Skin epidermis (tissue), 12 donors: ENCODE results near the gene NTNG2.

ENCODE experiments used
- H3K27ac ChIP-seq, 21 experiments: fragments of 200-600 bp; sonication (generic) in 11 of 21; one replicate each; pipeline ENCODE4 v1.5.0; 2020; ENCODE audit warnings: mild to moderate bottlenecking in 3 of 21, inconsistent platforms in 2 of 21, moderate library complexity in 2 of 21
- H3K4me3 ChIP-seq, 7 experiments: fragments of 200-600 bp; sonication (generic) in 2 of 7; one replicate each; pipeline ENCODE4 v1.5.0; 2020; ENCODE audit warnings: inconsistent platforms in 2 of 7, mild to moderate bottlenecking in 2 of 7, moderate library complexity in 1 of 7

Gene NTNG2

GRCh38 chr9:132197856-132198550 lies 36.1 kb downstream of the NTNG2 start:
- Histone ChIP-seq H3K27ac (no peak overlapping the region), H3K4me3 (no peak overlapping the region)

- no peak overlapping the region for H3K4me3 ChIP-seq
- H3K27ac ChIP-seq: no peak overlapping the region
Measured at GRCh38 chr9:132199056-132199455, 37.2 kb downstream of the NTNG2 start.

GRCh38 chr9:132200706-132201105 lies 38.8 kb downstream of the NTNG2 start:
- H3K4me3 ChIP-seq: no peak overlapping the region
- H3K27ac ChIP-seq: no peak overlapping the region

- H3K27ac ChIP-seq: no peak overlapping the region
Measured at GRCh38 chr9:132201139-132201538, 39.3 kb downstream of the NTNG2 start.

GRCh38 chr9:132201780-132202703 lies 40.2 kb downstream of the NTNG2 start:
- Histone ChIP-seq H3K4me3 (no peak overlapping the region), H3K27ac (no peak overlapping the region)

More at GRCh38 chr9:132201139-132201538, 39.3 kb downstream of the NTNG2 start:
- H3K4me3 ChIP-seq: no peak overlapping the region

GRCh38 chr9:132204883-132205282 lies 43.0 kb downstream of the NTNG2 start:
- H3K27ac ChIP-seq: no peak overlapping the region
- no peak overlapping the region for H3K4me3 ChIP-seq

GRCh38 chr9:132207215-132207614 lies 45.4 kb downstream of the NTNG2 start:
- Histone ChIP-seq H3K27ac (no peak overlapping the region), H3K4me3 (no peak overlapping the region)

- Histone ChIP-seq H3K4me3 (no peak overlapping the region), H3K27ac (no peak overlapping the region)
Measured at GRCh38 chr9:132207839-132208615, 46.2 kb downstream of the NTNG2 start.

- Histone ChIP-seq H3K27ac (no peak overlapping the region), H3K4me3 (no peak overlapping the region)
Measured at GRCh38 chr9:132209228-132209627, 47.4 kb downstream of the NTNG2 start.

GRCh38 chr9:132210472-132211145 lies 48.8 kb downstream of the NTNG2 start:
- Histone ChIP-seq H3K27ac (no peak overlapping the region), H3K4me3 (no peak overlapping the region)

GRCh38 chr9:132211570-132211969 lies 49.7 kb downstream of the NTNG2 start:
- Histone ChIP-seq H3K27ac (no peak overlapping the region), H3K4me3 (no peak overlapping the region)

- no peak overlapping the region for H3K27ac ChIP-seq
- H3K4me3 ChIP-seq: no peak overlapping the region
Measured at GRCh38 chr9:132214027-132214622, 52.3 kb downstream of the NTNG2 start.

GRCh38 chr9:132216861-132217619 lies 55.2 kb downstream of the NTNG2 start:
- H3K4me3 ChIP-seq: no peak overlapping the region
- no peak overlapping the region for H3K27ac ChIP-seq

GRCh38 chr9:132218208-132218607 lies 56.4 kb downstream of the NTNG2 start:
- Histone ChIP-seq H3K4me3 (no peak overlapping the region), H3K27ac (no peak overlapping the region)

GRCh38 chr9:132221941-132222340 lies 60.1 kb downstream of the NTNG2 start:
- Histone ChIP-seq H3K4me3 (no peak overlapping the region), H3K27ac (no peak overlapping the region)

- Histone ChIP-seq H3K27ac (no peak overlapping the region), H3K4me3 (no peak overlapping the region)
Measured at GRCh38 chr9:132224645-132225044, 62.8 kb downstream of the NTNG2 start.

GRCh38 chr9:132226571-132227430 lies 64.9 kb downstream of the NTNG2 start:
- H3K4me3 ChIP-seq: no peak overlapping the region

GRCh38 chr9:132228062-132228461 lies 66.2 kb downstream of the NTNG2 start:
- Histone ChIP-seq H3K27ac (no peak overlapping the region), H3K4me3 (no peak overlapping the region)

More at GRCh38 chr9:132226571-132227430, 64.9 kb downstream of the NTNG2 start:
- H3K27ac ChIP-seq: no peak overlapping the region
